A549 (cell line): ENCODE measurements around the gene TNS3. TPM values are rescaled to one million over a fixed set of nuclear protein-coding genes. Genes with fewer than 3 reads are reported as not detected.

Experiments
- ATAC-seq, 2 experiments: fragments of 200-7000 bp in 1 of 2; fragments of >200 bp in 1 of 2; cut with Nextera tagmentation in 1 of 2; cut with Tn5 transposase in 1 of 2; 3 replicates each; pipeline versions ENCODE4 v1.8.0 to v1.9.1; 2018 to 2020; ENCODE audit warnings: mild to moderate bottlenecking in 1 of 2, moderate library complexity in 1 of 2
- CTCF ChIA-PET: fragments of 300-600 bp; sonication (Branson Sonifier 250); formaldehyde crosslinking; extraction: SDS; loops from one replicate; lab custom pipeline; 2021; ENCODE audit warnings: antibody characterized with exemption, inconsistent platforms; lab: Yijun Ruan, JAX
- POLR2A ChIA-PET: fragments of 350-600 bp; formaldehyde crosslinking; extraction: SDS; loops from one replicate; lab custom pipeline; 2021; ENCODE audit warnings: antibody characterized with exemption, inconsistent platforms; lab: Yijun Ruan, JAX
- DNase-seq, 2 experiments: peaks; one replicate each; pipeline versions ENCODE4 v3.0.0 to v3.0.0-alpha.2; 2011 to 2016; ENCODE audit warnings: low read depth in 1 of 2, low spot score in 1 of 2
- FAIRE-seq: peaks from 2 replicates; lab custom pipeline; 2011; peaks lifted over from hg19 to GRCh38; lab: Jason Lieb, UNC
- H3K27ac ChIP-seq, 2 experiments: fragments of >200 bp; sonication (Bioruptor Twin); formaldehyde crosslinking; 3 replicates each; pipeline ENCODE4 v1.5.1; 2016 to 2017
- H3K4me1 ChIP-seq: fragments of >200 bp; sonication (Bioruptor Twin); formaldehyde crosslinking; 3 replicates; pipeline ENCODE4 v1.6.1; 2016
- H3K4me2 ChIP-seq: fragments of >200 bp; sonication (Bioruptor Twin); formaldehyde crosslinking; 3 replicates; pipeline ENCODE4 v1.6.1; 2016
- H3K4me3 ChIP-seq: fragments of >200 bp; sonication (Bioruptor Twin); formaldehyde crosslinking; 3 replicates; pipeline ENCODE4 v1.5.1; 2016
- H3K9me3 ChIP-seq: fragments of >200 bp; sonication (Bioruptor Twin); formaldehyde crosslinking; 3 replicates; pipeline ENCODE4 v1.6.1; 2016
- CBX2 ChIP-seq: fragments of 200-600 bp; sonication (generic); IDR thresholded peaks from 2 replicates; pipeline ENCODE4 v1.6.1; 2016; ENCODE audit warnings: low read depth, mild to moderate bottlenecking, borderline replicate concordance
- CBX8 ChIP-seq: fragments of 200-600 bp; sonication (generic); IDR thresholded peaks from 2 replicates; pipeline ENCODE4 v1.6.1; 2016
- CEBPB ChIP-seq, 2 experiments: fragments of >200 bp in 1 of 2; sonication (Bioruptor Twin) in 1 of 2; formaldehyde crosslinking in 1 of 2; IDR thresholded peaks; 2 replicates each; pipeline ENCODE4 v1.6.1; 2012 to 2016
- CHD4 ChIP-seq: fragments of 200-600 bp; sonication (generic); IDR thresholded peaks from 2 replicates; pipeline ENCODE4 v1.6.1; 2016; ENCODE audit warnings: antibody characterized with exemption, mild to moderate bottlenecking, borderline replicate concordance
- EHF ChIP-seq: fragments of 250-450 bp; sonication (Bioruptor Pico); IDR thresholded peaks from 2 replicates; pipeline ENCODE4 v1.5.0; 2020; ENCODE audit warnings: mild to moderate bottlenecking
- EP300 ChIP-seq, 2 experiments: fragments of >200 bp; sonication (Bioruptor Twin); formaldehyde crosslinking; IDR thresholded peaks; 2 replicates in 1 of 2; 3 replicates in 1 of 2; pipeline ENCODE4 v1.6.1; 2016 to 2017
- FOSL2 ChIP-seq, 2 experiments: fragments of 450-650 bp in 1 of 2; fragments of >200 bp in 1 of 2; sonication (Bioruptor Twin) in 1 of 2; formaldehyde crosslinking; IDR thresholded peaks; 2 replicates each; pipeline versions ENCODE4 v1.5.0 to v1.6.1; 2016 to 2020; ENCODE audit warnings: mild to moderate bottlenecking in 1 of 2, moderate library complexity in 1 of 2
- FOXS1 ChIP-seq: fragments of 250-450 bp; sonication (Bioruptor Pico); IDR thresholded peaks from 2 replicates; pipeline ENCODE4 v1.5.0; 2020; ENCODE audit warnings: mild to moderate bottlenecking, moderate library complexity
- GATA3 ChIP-seq: IDR thresholded peaks from 2 replicates; pipeline ENCODE4 v1.6.1; 2012; ENCODE audit warnings: borderline replicate concordance
- HDAC2 ChIP-seq: fragments of 200-600 bp; sonication (generic); IDR thresholded peaks from 2 replicates; pipeline ENCODE4 v1.6.1; 2016
- HOXB5 ChIP-seq: fragments of 250-450 bp; sonication (Bioruptor Pico); IDR thresholded peaks from 2 replicates; pipeline ENCODE4 v1.5.0; 2020; ENCODE audit warnings: mild to moderate bottlenecking, moderate library complexity
- KDM1A ChIP-seq: fragments of 200-600 bp; sonication (generic); IDR thresholded peaks from 2 replicates; pipeline ENCODE4 v1.6.1; 2016; ENCODE audit warnings: low read depth, mild to moderate bottlenecking
- MAFK ChIP-seq: fragments of 450-650 bp; IDR thresholded peaks from 2 replicates; pipeline ENCODE4 v1.6.1; 2014; ENCODE audit not compliant: partially characterized antibody
- NFE2L2 ChIP-seq: fragments of 150-350 bp; conservative IDR thresholded peaks from 2 replicates; pipeline ENCODE4 v1.6.1; 2014; ENCODE audit warnings: low read length
- NPAS2 ChIP-seq: fragments of 250-450 bp; sonication (Bioruptor Pico); IDR thresholded peaks from 2 replicates; pipeline ENCODE4 v1.8.0; 2022; ENCODE audit warnings: mild to moderate bottlenecking, moderate library complexity, borderline replicate concordance
- POLR2A ChIP-seq: IDR thresholded peaks from 2 replicates; pipeline ENCODE4 v1.6.1; 2012; ENCODE audit warnings: mild to moderate bottlenecking, low read length
- RCOR1 ChIP-seq: fragments of 150-350 bp; IDR thresholded peaks from 2 replicates; pipeline ENCODE4 v1.6.1; 2014; ENCODE audit warnings: antibody characterized with exemption, low read length, low read depth
- SMC3 ChIP-seq: fragments of >200 bp; sonication (Bioruptor Twin); formaldehyde crosslinking; IDR thresholded peaks from 3 replicates; pipeline ENCODE4 v1.6.1; 2018; ENCODE audit warnings: inconsistent platforms
- SREBF2 ChIP-seq: fragments of 450-650 bp; IDR thresholded peaks from 2 replicates; pipeline ENCODE4 v1.6.1; 2014; ENCODE audit warnings: mild to moderate bottlenecking, moderate library complexity
- TP53 ChIP-seq: fragments of 250-450 bp; sonication (Bioruptor Pico); IDR thresholded peaks from 2 replicates; pipeline ENCODE4 v1.5.0; 2021; ENCODE audit warnings: mild to moderate bottlenecking, moderate library complexity
- ZC3H11A ChIP-seq: fragments of 450-650 bp; IDR thresholded peaks from 2 replicates; pipeline ENCODE4 v1.6.1; 2014; ENCODE audit warnings: antibody characterized with exemption, mild to moderate bottlenecking
- WGBS: methylation state at CpG from one replicate; pipeline ENCODE4 v1.1.6; 2017; ENCODE audit errors: missing lambda C conversion rate; 5-methylcytosine and 5-hydroxymethylcytosine counted together
- polyA plus RNA-seq, 4 experiments: library from polyadenylated mRNA; depleted of rRNA in 3 of 4; stranded (reverse); fragments of >200 nt; fragmentation: RNase III in 1 of 4; extraction: RNeasy Plus Mini Kit Qiagen cat#74134 plus additional on column Dnase treatment in 1 of 4; gene quantifications; 2 replicates in 3 of 4; 3 replicates in 1 of 4; pipeline ENCODE4 v1.2.3, GENCODE V29; 2011 to 2017
- TF ChIP-seq, protein P1 (sequence below): fragments of 250-450 bp; sonication (Bioruptor Pico); IDR thresholded peaks from 2 replicates; pipeline ENCODE4 v1.5.0; 2021; ENCODE audit warnings: mild to moderate bottlenecking, moderate library complexity, borderline replicate concordance
- TF ChIP-seq, protein P2 (sequence below): IDR thresholded peaks from 2 replicates; pipeline ENCODE4 v1.6.1; 2012
- TF ChIP-seq, protein P3 (sequence below): IDR thresholded peaks from 2 replicates; pipeline ENCODE4 v1.6.1; 2012; ENCODE audit warnings: low read depth, borderline replicate concordance
- TF ChIP-seq, protein P4 (sequence below): fragments of 250-450 bp; sonication (Bioruptor Pico); IDR thresholded peaks from 2 replicates; pipeline ENCODE4 v1.5.0; 2020; ENCODE audit warnings: low read depth, mild to moderate bottlenecking, moderate library complexity
- TF ChIP-seq, protein P5 (sequence below): IDR thresholded peaks from 2 replicates; pipeline ENCODE4 v1.6.1; 2012
- TF ChIP-seq, protein P6 (sequence below): fragments of 150-350 bp; IDR thresholded peaks from 2 replicates; pipeline ENCODE4 v1.6.1; 2014; ENCODE audit warnings: low read depth, mild to moderate bottlenecking, low read length

TNS3 gene
- polyA plus RNA-seq, 2 of the 4 experiments (the other 2 are of a cell fraction) = 107 to 134 TPM

DNA sequence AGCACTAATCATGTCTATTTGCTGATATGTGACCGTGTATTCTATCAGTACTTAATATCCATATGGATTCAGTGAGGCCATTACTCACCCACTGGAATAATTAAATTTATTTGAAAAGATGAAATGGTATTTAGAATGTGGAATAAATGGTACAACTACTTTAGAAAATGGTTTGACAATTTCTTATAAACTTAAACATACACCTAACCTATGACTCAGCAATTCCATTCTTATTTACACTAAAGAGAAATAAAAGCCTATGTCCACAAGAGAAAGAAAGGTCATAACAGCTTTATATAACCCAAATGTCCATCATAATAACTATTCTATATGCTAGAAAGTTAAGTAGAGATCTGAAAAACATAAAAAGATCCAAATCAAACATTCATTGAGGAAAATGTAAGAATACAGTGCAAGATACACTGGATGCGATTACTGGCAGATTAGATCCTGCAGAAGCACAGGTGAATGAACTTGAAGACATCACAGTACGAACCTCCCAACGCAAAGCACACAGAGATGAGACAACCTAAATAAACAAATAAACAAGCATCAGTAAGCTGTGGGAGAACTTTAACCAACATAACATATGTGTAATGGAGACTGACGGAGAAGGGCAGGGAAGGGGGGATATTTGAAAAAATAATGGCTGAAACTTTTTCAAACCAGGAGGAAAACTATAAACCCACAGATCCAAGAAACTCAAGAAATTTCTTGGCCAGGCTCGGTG lies 51.9 kb downstream of the TNS3 start:
- no peak for TF ChIP-seq ZC3H11A
- no peak for TF ChIP-seq CBX2
- no peak for TF ChIP-seq EP300 (IDR thresholded peaks at IDR 0.05)
- peak; percentile 83 for TF ChIP-seq NFE2L2
- TF ChIP-seq FOXS1 (CRISPR knock-in tag) = no peak
- TF ChIP-seq CBX8 = no peak
- TF ChIP-seq MAFK = peak; percentile 95
- TF ChIP-seq GATA3 = no peak; the same call in 1 of the 2 replicates
- no peak for TF ChIP-seq EHF (CRISPR knock-in tag)
- no peak for TF ChIP-seq POLR2A
- no peak for TF ChIP-seq SREBF2
- TF ChIP-seq TP53 (CRISPR knock-in tag) = no peak
- TF ChIP-seq SMC3 = no peak
- no peak for TF ChIP-seq HOXB5 (CRISPR knock-in tag)
- TF ChIP-seq HDAC2 = no peak
- TF ChIP-seq, protein P1, sequence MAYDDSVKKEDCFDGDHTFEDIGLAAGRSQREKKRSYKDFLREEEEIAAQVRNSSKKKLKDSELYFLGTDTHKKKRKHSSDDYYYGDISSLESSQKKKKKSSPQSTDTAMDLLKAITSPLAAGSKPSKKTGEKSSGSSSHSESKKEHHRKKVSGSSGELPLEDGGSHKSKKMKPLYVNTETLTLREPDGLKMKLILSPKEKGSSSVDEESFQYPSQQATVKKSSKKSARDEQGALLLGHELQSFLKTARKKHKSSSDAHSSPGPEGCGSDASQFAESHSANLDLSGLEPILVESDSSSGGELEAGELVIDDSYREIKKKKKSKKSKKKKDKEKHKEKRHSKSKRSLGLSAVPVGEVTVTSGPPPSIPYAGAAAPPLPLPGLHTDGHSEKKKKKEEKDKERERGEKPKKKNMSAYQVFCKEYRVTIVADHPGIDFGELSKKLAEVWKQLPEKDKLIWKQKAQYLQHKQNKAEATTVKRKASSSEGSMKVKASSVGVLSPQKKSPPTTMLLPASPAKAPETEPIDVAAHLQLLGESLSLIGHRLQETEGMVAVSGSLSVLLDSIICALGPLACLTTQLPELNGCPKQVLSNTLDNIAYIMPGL (CRISPR knock-in tag) = no peak
- no peak for TF ChIP-seq CHD4
- no peak for TF ChIP-seq FOSL2 (IDR thresholded peaks at IDR 0.05)
- peak; percentile 36; the same call in 1 of the 2 replicates for TF ChIP-seq FOSL2 (CRISPR knock-in tag; IDR thresholded peaks at IDR 0.05)
- ChIA-PET POLR2A (no interaction called here), CTCF (interaction anchor here (1.0 to 1.2 kb wide), 2 partner anchors 10 to 289 kb away, joined by 3 to 4 read pairs; no protein-coding TSS in a partner anchor)
- H3K4me1 ChIP-seq = peaks cover 61% of the 10 kb centered on the region
- no peaks in the 10 kb centered on the region; the same call in 2 of the 3 replicates for H3K9me3 ChIP-seq
- H3K27ac ChIP-seq = peak overlapping the region; percentile 61 to 74
- 0 out of 6 replicates have a peak, but pooled peaks of 1 of the 2 experiments have one; percentile 3 for ATAC-seq
- peak in 1 of 2 experiments; percentile 66 for DNase-seq
- 33% methylated on average over 6 of the region's 6 CpGs for WGBS
- peak overlapping the region; percentile 63 for H3K4me2 ChIP-seq
- FAIRE-seq = peak; percentile 88
- H3K4me3 ChIP-seq = peak overlapping the region; percentile 2; the same call in 1 of the 3 replicates

DNA sequence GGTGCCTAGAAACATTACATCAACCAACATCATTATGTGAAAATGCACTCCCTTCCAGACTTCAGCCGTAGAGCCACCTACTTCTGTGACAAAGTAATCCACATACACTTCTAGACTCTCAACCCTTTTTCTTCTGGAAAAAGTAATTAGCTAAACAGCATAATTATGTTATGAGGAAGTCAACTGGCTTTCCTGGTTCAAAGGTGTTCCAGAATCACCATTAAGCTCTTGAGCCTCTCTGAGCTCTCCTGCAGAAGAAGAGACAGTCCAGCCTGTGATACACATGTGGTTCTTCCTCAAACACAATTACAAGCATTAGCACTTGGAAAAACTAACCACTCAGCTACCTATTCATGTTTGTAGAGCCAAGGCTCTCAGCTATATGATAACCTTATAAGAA lies 52.5 kb downstream of the TNS3 start:
- ChIA-PET POLR2A (no interaction called here), CTCF (interaction anchor here (1.0 to 1.2 kb wide), 2 partner anchors 11 to 290 kb away, joined by 3 to 4 read pairs; no protein-coding TSS in a partner anchor)
- DNase-seq = no peak
- TF ChIP-seq, protein P2, sequence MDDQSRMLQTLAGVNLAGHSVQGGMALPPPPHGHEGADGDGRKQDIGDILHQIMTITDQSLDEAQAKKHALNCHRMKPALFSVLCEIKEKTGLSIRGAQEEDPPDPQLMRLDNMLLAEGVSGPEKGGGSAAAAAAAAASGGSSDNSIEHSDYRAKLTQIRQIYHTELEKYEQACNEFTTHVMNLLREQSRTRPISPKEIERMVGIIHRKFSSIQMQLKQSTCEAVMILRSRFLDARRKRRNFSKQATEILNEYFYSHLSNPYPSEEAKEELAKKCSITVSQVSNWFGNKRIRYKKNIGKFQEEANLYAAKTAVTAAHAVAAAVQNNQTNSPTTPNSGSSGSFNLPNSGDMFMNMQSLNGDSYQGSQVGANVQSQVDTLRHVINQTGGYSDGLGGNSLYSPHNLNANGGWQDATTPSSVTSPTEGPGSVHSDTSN = no peak
- TF ChIP-seq, protein P3, sequence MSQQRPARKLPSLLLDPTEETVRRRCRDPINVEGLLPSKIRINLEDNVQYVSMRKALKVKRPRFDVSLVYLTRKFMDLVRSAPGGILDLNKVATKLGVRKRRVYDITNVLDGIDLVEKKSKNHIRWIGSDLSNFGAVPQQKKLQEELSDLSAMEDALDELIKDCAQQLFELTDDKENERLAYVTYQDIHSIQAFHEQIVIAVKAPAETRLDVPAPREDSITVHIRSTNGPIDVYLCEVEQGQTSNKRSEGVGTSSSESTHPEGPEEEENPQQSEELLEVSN = no peak
- TF ChIP-seq RCOR1 (no peak), CBX2 (no peak), NPAS2 (CRISPR knock-in tag) (no peak), CHD4 (no peak), HDAC2 (no peak), KDM1A (no peak), CEBPB (IDR thresholded peaks at IDR 0.05) (no peak)
- TF ChIP-seq, protein P4, sequence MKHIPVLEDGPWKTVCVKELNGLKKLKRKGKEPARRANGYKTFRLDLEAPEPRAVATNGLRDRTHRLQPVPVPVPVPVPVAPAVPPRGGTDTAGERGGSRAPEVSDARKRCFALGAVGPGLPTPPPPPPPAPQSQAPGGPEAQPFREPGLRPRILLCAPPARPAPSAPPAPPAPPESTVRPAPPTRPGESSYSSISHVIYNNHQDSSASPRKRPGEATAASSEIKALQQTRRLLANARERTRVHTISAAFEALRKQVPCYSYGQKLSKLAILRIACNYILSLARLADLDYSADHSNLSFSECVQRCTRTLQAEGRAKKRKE = no peak
- TF ChIP-seq, protein P5, sequence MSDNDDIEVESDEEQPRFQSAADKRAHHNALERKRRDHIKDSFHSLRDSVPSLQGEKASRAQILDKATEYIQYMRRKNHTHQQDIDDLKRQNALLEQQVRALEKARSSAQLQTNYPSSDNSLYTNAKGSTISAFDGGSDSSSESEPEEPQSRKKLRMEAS = no peak
- TF ChIP-seq, protein P6, sequence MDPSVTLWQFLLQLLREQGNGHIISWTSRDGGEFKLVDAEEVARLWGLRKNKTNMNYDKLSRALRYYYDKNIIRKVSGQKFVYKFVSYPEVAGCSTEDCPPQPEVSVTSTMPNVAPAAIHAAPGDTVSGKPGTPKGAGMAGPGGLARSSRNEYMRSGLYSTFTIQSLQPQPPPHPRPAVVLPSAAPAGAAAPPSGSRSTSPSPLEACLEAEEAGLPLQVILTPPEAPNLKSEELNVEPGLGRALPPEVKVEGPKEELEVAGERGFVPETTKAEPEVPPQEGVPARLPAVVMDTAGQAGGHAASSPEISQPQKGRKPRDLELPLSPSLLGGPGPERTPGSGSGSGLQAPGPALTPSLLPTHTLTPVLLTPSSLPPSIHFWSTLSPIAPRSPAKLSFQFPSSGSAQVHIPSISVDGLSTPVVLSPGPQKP = no peak
- 71% methylated on average over 1 of the region's 1 CpG for WGBS
- no peak for ATAC-seq
- Histone ChIP-seq H3K4me2 (peak overlapping the region; percentile 63), H3K9me3 (no peaks in the 10 kb centered on the region; the same call in 2 of the 3 replicates), H3K4me1 (peaks cover 55% of the 10 kb centered on the region), H3K27ac (peak overlapping the region; percentile 61 to 72), H3K4me3 (peak overlapping the region; percentile 7; the same call in 1 of the 3 replicates)
- FAIRE-seq = no peak
